HepG2 (cell line): ENCODE data around the gene ABCA3. TPM values are rescaled to one million over a fixed set of nuclear protein-coding genes. Genes with fewer than 3 reads are reported as not detected.

Source experiments
- ATAC-seq: fragments of 200-7000 bp; cut with Tn5 transposase; 3 replicates; pipeline ENCODE4 v1.9.1; 2020; ENCODE audit warnings: mild to moderate bottlenecking, moderate library complexity
- BruUV-seq: library from RNA; stranded (reverse); fragments of 400-500 nt; replicated peaks from 2 replicates; lab custom pipeline; 2021; lab: Mats Ljungman, UMichigan
- CTCF ChIA-PET: fragments of 300-600 bp; formaldehyde crosslinking; extraction: SDS; loops from one replicate; lab custom pipeline; 2021; ENCODE audit warnings: low total read pairs, inconsistent platforms, low intra/inter-chr PET ratio; lab: Yijun Ruan, JAX
- POLR2A ChIA-PET: fragments of 350-600 bp; sonication (Branson Sonifier 250); formaldehyde crosslinking; loops from one replicate; lab custom pipeline; 2020; ENCODE audit warnings: antibody characterized with exemption, inconsistent platforms; lab: Yijun Ruan, JAX
- DNase-seq: peaks from one replicate; pipeline ENCODE4 v3.0.0-alpha.2; 2015; ENCODE audit warnings: low spot score
- FAIRE-seq: peaks from 3 replicates; lab custom pipeline; 2011; peaks lifted over from hg19 to GRCh38; lab: Jason Lieb, UNC
- H2AFZ ChIP-seq: one replicate; pipeline ENCODE4 v1.6.1; 2011; ENCODE audit warnings: low read length, inconsistent platforms
- H3K27ac ChIP-seq: fragments of 300-600 bp; 3 replicates; pipeline ENCODE4 v1.8.0; 2011; ENCODE audit warnings: mixed run types, mild to moderate bottlenecking, mixed read lengths, low read length, inconsistent platforms; ENCODE audit not compliant: insufficient read depth; ENCODE audit errors: extremely low read length
- H3K27me3 ChIP-seq, 2 experiments: fragments of 200-600 bp in 1 of 2; 2 replicates in 1 of 2; 3 replicates in 1 of 2; pipeline versions ENCODE4 v1.6.0 to v1.8.0; 2011; ENCODE audit warnings: low read length in 2 of 2, mild to moderate bottlenecking in 2 of 2, moderate library complexity in 2 of 2, inconsistent platforms in 1 of 2; ENCODE audit not compliant: insufficient read depth in 2 of 2, control insufficient read depth in 1 of 2
- H3K36me3 ChIP-seq, 2 experiments: fragments of 200-600 bp in 1 of 2; replicated peaks in 1 of 2; 2 replicates in 1 of 2; 3 replicates in 1 of 2; pipeline versions ENCODE4 v1.5.1 to v1.8.0; 2011; ENCODE audit warnings: low read length in 2 of 2, inconsistent platforms in 1 of 2; ENCODE audit not compliant: insufficient read depth in 2 of 2, control insufficient read depth in 1 of 2
- H3K4me1 ChIP-seq: 2 replicates; pipeline ENCODE4 v1.5.1; 2012; ENCODE audit warnings: low read length, inconsistent platforms; ENCODE audit not compliant: insufficient read depth
- H3K4me2 ChIP-seq: 2 replicates; pipeline ENCODE4 v1.6.0; 2011; ENCODE audit warnings: low read depth, low read length, inconsistent platforms
- H3K4me3 ChIP-seq, 3 experiments: fragments of 200-600 bp in 1 of 3; sonication (generic), shearing (Covaris generic) in 1 of 3; replicated peaks in 1 of 3; 2 replicates each; pipeline ENCODE4 v1.5.1; 2011 to 2016; ENCODE audit warnings: low read length in 3 of 3, inconsistent platforms in 2 of 3, low read depth in 2 of 3, mild to moderate bottlenecking in 2 of 3, control low read depth in 1 of 3, mixed read lengths in 1 of 3; ENCODE audit not compliant: insufficient read depth in 1 of 3
- H3K79me2 ChIP-seq: one replicate; pipeline ENCODE4 v1.6.1; 2011; ENCODE audit warnings: low read length, inconsistent platforms; ENCODE audit not compliant: insufficient read depth
- H3K9ac ChIP-seq: 2 replicates; pipeline ENCODE4 v1.6.0; 2011; ENCODE audit warnings: mild to moderate bottlenecking, low read depth, low read length, inconsistent platforms; ENCODE audit not compliant: insufficient read depth
- H3K9me3 ChIP-seq: 2 replicates; pipeline ENCODE4 v1.5.1; 2012; ENCODE audit warnings: mild to moderate bottlenecking, low read length
- H4K20me1 ChIP-seq: 2 replicates; pipeline ENCODE4 v1.6.0; 2011; ENCODE audit warnings: inconsistent platforms, mild to moderate bottlenecking, low read length, moderate library complexity; ENCODE audit not compliant: insufficient read depth
- AGO2 ChIP-seq: fragments of 200-400 bp; formaldehyde crosslinking; optimal IDR thresholded peaks from 2 replicates; pipeline ENCODE3; 2017; ENCODE audit warnings: mild to moderate bottlenecking, low read depth, low read length, moderate library complexity
- RBFOX2 ChIP-seq: fragments of 200-400 bp; formaldehyde crosslinking; IDR thresholded peaks from 2 replicates; pipeline ENCODE4 v1.6.1; 2017; ENCODE audit warnings: low read depth, mild to moderate bottlenecking, low read length
- WGBS: methylation state at CpG from one replicate; pipeline ENCODE4 v1.1.6; 2017; ENCODE audit warnings: low lambda C conversion rate; 5-methylcytosine and 5-hydroxymethylcytosine counted together
- in situ Hi-C: cut with HindIII; loops from 2 replicates; pipeline ENCODE4 v1.10.0; 2017; ENCODE audit warnings: low pct_unique_long_range_greater_than_20kb; ENCODE audit not compliant: extremely low pct_ligation_motif_present
- intact Hi-C: fragments of 100-400 bp; cut with micrococcal nuclease; formaldehyde crosslinking; loops from one replicate; pipeline ENCODE4 v1.10.0; 2022; ENCODE audit not compliant: unreplicated experiment
- polyA plus RNA-seq, 8 experiments: library from polyadenylated mRNA; depleted of rRNA in 3 of 8; stranded (reverse) in 7 of 8; unstranded in 1 of 8; fragments of >200 nt; fragmentation: Illumina TruSeq in 4 of 8; extraction: Trizol in 4 of 8; gene quantifications; 2 replicates each; pipeline versions ENCODE4 v1.2.1 to v1.2.3, GENCODE V29; 2011 to 2016; ENCODE audit warnings: low read depth in 4 of 8, missing spikeins in 1 of 8, mixed read lengths in 1 of 8; ENCODE audit not compliant: insufficient read depth in 1 of 8
- total RNA-seq, 5 experiments: library from RNA; depleted of rRNA; stranded (reverse); fragments of >200 nt; fragmentation: Illumina TruSeq; extraction: Trizol; gene quantifications; 2 replicates each; pipeline ENCODE4 v1.2.3, GENCODE V29; 2016; ENCODE audit warnings: low read depth in 1 of 5
- TF ChIP-seq, protein P1 (sequence below): sonication (generic); formaldehyde crosslinking; IDR thresholded peaks from 2 replicates; pipeline ENCODE4; 2020; ENCODE audit warnings: missing genetic modification reagents, mild to moderate bottlenecking, borderline replicate concordance

Gene ABCA3
- total and polyA plus RNA-seq, 2 of the 13 experiments (the other 11 are each of a cell fraction or from before 2014, with no cell fraction given) = 0.60 to 1.5 TPM

- Histone ChIP-seq H4K20me1 (no peaks in the 10 kb centered on the region), H3K9ac (no peak overlapping the region), H3K27me3 (no peaks in the 10 kb centered on the region), H3K4me1 (peaks cover 7% of the 10 kb centered on the region; the same call in 1 of the 2 replicates), H3K79me2 (no peaks in the 10 kb centered on the region), H2AFZ (no peak overlapping the region), H3K9me3 (no peaks in the 10 kb centered on the region), H3K36me3 (peaks cover 23 to 43% of the 10 kb centered on the region in 2 experiments; a peak in 4 of 5 replicates), H3K4me2 (no peak overlapping the region), H3K27ac (no peak overlapping the region), H3K4me3 (no peak overlapping the region)
- ATAC-seq = no peak
- in situ Hi-C loops = no loop called here
- FAIRE-seq = no peak
- intact Hi-C loops = no loop called here
- CTCF ChIA-PET = no interaction called here
- TF ChIP-seq, protein P1, sequence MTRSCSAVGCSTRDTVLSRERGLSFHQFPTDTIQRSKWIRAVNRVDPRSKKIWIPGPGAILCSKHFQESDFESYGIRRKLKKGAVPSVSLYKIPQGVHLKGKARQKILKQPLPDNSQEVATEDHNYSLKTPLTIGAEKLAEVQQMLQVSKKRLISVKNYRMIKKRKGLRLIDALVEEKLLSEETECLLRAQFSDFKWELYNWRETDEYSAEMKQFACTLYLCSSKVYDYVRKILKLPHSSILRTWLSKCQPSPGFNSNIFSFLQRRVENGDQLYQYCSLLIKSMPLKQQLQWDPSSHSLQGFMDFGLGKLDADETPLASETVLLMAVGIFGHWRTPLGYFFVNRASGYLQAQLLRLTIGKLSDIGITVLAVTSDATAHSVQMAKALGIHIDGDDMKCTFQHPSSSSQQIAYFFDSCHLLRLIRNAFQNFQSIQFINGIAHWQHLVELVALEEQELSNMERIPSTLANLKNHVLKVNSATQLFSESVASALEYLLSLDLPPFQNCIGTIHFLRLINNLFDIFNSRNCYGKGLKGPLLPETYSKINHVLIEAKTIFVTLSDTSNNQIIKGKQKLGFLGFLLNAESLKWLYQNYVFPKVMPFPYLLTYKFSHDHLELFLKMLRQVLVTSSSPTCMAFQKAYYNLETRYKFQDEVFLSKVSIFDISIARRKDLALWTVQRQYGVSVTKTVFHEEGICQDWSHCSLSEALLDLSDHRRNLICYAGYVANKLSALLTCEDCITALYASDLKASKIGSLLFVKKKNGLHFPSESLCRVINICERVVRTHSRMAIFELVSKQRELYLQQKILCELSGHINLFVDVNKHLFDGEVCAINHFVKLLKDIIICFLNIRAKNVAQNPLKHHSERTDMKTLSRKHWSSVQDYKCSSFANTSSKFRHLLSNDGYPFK (CRISPR knock-in tag) = no peak
- TF ChIP-seq AGO2 = peak; percentile 76
- TF ChIP-seq RBFOX2 = peak; percentile 46; the same call in 1 of the 2 replicates
- 93% methylated on average over 19 of the region's 41 CpGs for WGBS
- no TSS peak for BruUV-seq
- POLR2A ChIA-PET = no interaction called here
- DNase-seq = no peak
These were observed 108.2 kb downstream of the ABCA3 start for GRCh38 chr16:2232094-2232990.
